ENCODE data around the gene SLC9A6.
"Not testable (repeated sequence)": the region's sequence is repeated elsewhere in the genome, so short reads cannot be mapped to it uniquely, and the experiment has no call there.

The SLC9A6 gene

DNA sequence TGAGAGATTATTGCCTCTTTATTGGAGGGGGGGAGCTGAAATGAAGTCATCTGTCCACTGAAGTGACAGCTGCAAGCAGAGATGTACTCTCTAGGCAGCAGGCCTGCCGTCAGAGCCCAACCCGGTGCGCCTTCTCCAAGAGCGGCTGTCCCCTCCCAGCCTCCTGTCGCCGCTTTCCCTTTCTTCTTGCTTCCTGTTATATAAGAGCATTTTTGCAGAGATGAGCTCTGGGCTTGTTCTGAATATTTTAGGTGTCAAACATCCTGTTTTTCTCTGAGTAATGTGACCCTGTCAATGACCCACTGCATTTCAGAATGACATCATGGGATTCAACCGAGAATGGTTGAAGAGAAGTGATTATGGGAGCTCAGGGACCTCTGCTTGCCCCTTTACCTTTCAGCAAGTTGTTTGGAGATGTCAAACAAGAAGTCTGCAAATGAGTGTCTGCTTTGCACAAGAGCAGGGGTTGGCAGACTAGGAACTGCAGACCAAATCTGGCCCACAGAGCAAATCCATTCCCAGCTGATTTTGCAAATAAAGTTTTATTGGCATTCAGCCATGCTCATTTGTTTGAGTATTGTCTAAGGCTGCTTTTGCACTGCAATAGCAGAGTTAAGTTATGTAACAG, 79.9 kb downstream of the SLC9A6 start:
- Histone ChIP-seq H3K4me1 (ENCODE audit: control insufficient read depth, insufficient read depth, low read length) (peaks cover 17% of the 10 kb centered on the region), H3K9me3 (replicated peaks; ENCODE audit: low read length) (no peaks in the 10 kb centered on the region), H3K4me3 (ENCODE audit: low read length) (no peak overlapping the region), H3K27me3 (ENCODE audit: control insufficient read depth, insufficient read depth, low read length) (peaks cover 28% of the 10 kb centered on the region), H3K4me2 (ENCODE audit: low read length) (peak overlapping the region; percentile 47), H3K36me3 (ENCODE audit: insufficient read depth, low read length) (no peaks in the 10 kb centered on the region), H3K9ac (ENCODE audit: low read depth, low read length) (no peak overlapping the region)

DNA sequence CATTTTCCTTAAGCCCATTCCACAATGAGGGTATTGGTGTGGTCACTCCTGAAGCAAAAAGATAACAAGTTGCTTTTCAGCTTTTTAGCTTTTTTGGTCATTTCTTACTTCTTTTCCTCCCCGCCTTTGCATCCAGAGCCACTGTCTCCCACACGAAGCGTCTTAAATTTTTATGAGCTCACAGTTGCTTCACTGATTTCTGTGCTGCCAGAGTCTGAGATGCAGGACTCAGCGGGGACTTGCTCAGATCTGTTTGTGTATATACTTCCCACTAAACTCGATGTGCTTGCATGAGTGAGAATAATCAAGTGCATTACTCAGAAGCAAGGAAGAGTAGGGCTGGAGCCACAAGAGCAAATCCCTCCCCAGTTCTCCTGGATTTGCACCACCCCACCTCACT, 81.9 kb downstream of the SLC9A6 start:
- Histone ChIP-seq H3K4me3 (ENCODE audit: low read length) (no peak overlapping the region), H3K4me2 (ENCODE audit: low read length) (no peak overlapping the region), H3K9ac (ENCODE audit: low read depth, low read length) (no peak overlapping the region), H3K27me3 (ENCODE audit: control insufficient read depth, insufficient read depth, low read length) (peaks cover 32% of the 10 kb centered on the region), H3K9me3 (replicated peaks; ENCODE audit: low read length) (no peaks in the 10 kb centered on the region), H3K36me3 (ENCODE audit: insufficient read depth, low read length) (no peaks in the 10 kb centered on the region), H3K4me1 (ENCODE audit: control insufficient read depth, insufficient read depth, low read length) (peaks cover 17% of the 10 kb centered on the region)

DNA sequence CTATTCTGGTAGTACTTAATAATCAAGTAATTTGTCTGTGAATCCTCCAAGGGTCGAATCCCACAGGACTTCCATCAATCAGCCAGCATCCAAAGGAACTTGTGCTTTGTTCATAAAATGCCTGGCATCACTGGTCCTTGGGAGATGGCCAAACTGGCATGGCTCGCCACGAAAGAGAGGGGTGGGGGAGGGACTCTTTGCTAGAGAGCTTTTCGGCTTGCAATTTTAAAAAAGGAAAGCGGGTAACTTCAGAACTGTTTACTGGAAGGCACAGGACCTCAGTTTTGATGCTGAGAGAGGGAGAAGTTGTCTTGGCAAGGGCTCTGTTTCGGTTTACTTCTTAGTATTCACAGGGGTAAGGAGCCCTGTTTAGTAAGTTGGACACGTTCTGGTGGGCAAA, 82.7 kb downstream of the SLC9A6 start:
- Histone ChIP-seq H3K36me3 (ENCODE audit: insufficient read depth, low read length) (no peaks in the 10 kb centered on the region), H3K9me3 (replicated peaks; ENCODE audit: low read length) (no peaks in the 10 kb centered on the region)

DNA sequence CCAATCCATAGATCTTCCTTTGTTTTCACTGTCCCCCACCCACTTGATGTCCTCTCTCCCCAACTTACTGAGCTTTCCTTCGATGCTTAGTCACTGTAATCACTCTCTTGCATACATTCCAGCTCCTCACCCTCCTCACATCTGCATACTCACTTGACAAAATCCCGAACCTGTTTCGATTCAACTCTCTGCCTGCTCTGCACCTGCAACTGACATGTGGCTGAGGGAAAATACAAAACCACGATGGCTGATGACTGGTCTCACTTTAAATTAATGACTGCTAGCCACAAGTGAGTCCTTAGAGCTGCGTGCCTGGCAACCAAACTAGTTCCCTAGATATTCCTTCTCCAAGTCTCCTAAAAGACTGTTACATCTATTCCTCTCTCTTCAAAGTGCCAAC, 91.7 kb downstream of the SLC9A6 start:
- Histone ChIP-seq H3K36me3 (ENCODE audit: insufficient read depth, low read length) (no peaks in the 10 kb centered on the region), H3K27me3 (ENCODE audit: control insufficient read depth, insufficient read depth, low read length) (peaks cover 41% of the 10 kb centered on the region), H3K9me3 (replicated peaks; ENCODE audit: low read length) (no peaks in the 10 kb centered on the region), H3K4me3 (ENCODE audit: low read length) (no peak overlapping the region), H3K4me1 (ENCODE audit: control insufficient read depth, insufficient read depth, low read length) (no peaks in the 10 kb centered on the region), H3K9ac (ENCODE audit: low read depth, low read length) (no peak overlapping the region), H3K4me2 (ENCODE audit: low read length) (no peak overlapping the region)

More for the DNA sequence above, 82.7 kb downstream of the SLC9A6 start:
- Histone ChIP-seq H3K4me3 (ENCODE audit: low read length) (no peak overlapping the region), H3K4me2 (ENCODE audit: low read length) (no peak overlapping the region), H3K9ac (ENCODE audit: low read depth, low read length) (no peak overlapping the region), H3K4me1 (ENCODE audit: control insufficient read depth, insufficient read depth, low read length) (peaks cover 17% of the 10 kb centered on the region), H3K27me3 (ENCODE audit: control insufficient read depth, insufficient read depth, low read length) (peaks cover 38% of the 10 kb centered on the region)

DNA sequence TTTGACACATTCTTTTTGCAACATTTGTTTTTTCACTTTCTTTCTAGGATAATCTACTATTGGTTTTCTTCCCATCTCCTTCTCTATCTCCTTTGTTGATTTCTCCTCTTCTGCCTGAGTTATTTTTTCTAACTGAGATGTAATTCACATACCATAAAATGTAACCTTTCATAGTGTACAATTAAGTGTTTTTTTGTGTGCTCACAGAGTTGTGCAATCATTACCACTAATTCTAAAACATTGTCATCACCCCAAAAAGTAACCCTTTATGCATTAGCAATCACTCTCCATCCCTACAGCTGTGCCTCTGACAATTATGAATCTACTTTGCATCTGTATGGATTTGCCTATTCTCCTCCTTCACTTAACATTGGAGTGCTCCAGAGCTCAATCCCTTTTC, 95.5 kb downstream of the SLC9A6 start:
- peaks cover 34% of the 10 kb centered on the region for H3K27me3 ChIP-seq (ENCODE audit: control insufficient read depth, insufficient read depth, low read length)
- H3K9ac ChIP-seq (ENCODE audit: low read depth, low read length): no peak overlapping the region
- H3K36me3 ChIP-seq (ENCODE audit: insufficient read depth, low read length): no peaks in the 10 kb centered on the region
- no peaks in the 10 kb centered on the region for H3K4me1 ChIP-seq (ENCODE audit: control insufficient read depth, insufficient read depth, low read length)
- H3K9me3 ChIP-seq (replicated peaks; ENCODE audit: low read length): no peaks in the 10 kb centered on the region
- no peak overlapping the region for H3K4me3 ChIP-seq (ENCODE audit: low read length)
- no peak overlapping the region for H3K4me2 ChIP-seq (ENCODE audit: low read length)

DNA sequence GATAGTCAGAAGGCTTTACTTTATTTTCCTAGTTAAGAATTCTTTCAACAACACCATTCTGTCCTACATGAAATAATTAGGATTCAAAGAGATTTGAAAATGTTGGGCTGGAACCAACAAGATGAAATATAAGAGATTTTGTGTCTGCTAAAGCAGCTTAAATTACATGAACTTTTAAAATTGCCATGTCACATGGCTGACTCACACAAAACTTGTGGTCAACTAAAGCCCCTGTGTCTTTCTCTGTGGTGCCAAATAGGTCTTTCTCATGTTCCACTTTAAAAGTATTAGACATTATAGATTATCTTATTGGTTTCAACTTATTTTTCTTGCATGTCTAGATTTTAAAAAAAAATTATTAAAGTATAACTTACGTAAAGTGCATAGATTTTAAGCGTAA, 101.3 kb downstream of the SLC9A6 start:
- Histone ChIP-seq H3K27me3 (ENCODE audit: control insufficient read depth, insufficient read depth, low read length) (peaks cover 8% of the 10 kb centered on the region), H3K36me3 (ENCODE audit: insufficient read depth, low read length) (no peaks in the 10 kb centered on the region), H3K4me3 (ENCODE audit: low read length) (no peak overlapping the region), H3K4me1 (ENCODE audit: control insufficient read depth, insufficient read depth, low read length) (peaks cover 4% of the 10 kb centered on the region), H3K9ac (ENCODE audit: low read depth, low read length) (no peak overlapping the region), H3K4me2 (ENCODE audit: low read length) (no peak overlapping the region), H3K9me3 (replicated peaks; ENCODE audit: low read length) (no peaks in the 10 kb centered on the region)

DNA sequence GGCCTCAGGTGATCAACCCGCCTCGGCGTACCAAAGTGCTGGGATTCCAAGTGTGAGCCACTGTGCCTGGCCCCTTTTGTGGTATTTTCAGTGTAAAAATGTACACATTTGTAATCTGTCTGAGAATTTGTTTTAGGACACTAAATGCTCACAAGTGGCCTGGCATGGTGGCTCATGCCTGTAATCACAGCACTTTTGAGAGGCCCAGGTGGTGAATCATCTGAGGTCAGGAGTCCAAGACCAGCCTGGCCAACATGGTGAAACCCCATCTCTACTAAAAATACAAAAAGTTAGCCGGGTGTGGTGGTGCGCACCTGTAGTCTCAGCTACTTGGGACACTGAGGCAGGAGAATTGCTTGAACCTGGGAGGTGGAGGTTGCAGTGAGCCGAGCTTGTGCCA, 106.7 kb downstream of the SLC9A6 start:
- not testable (repeated sequence) for H3K9me3 ChIP-seq (replicated peaks; ENCODE audit: low read length); H3K4me2 ChIP-seq (ENCODE audit: low read length); H3K27me3 ChIP-seq (ENCODE audit: control insufficient read depth, insufficient read depth, low read length); H3K9ac ChIP-seq (ENCODE audit: low read depth, low read length); H3K36me3 ChIP-seq (ENCODE audit: insufficient read depth, low read length); H3K4me3 ChIP-seq (ENCODE audit: low read length); H3K4me1 ChIP-seq (ENCODE audit: control insufficient read depth, insufficient read depth, low read length)

DNA sequence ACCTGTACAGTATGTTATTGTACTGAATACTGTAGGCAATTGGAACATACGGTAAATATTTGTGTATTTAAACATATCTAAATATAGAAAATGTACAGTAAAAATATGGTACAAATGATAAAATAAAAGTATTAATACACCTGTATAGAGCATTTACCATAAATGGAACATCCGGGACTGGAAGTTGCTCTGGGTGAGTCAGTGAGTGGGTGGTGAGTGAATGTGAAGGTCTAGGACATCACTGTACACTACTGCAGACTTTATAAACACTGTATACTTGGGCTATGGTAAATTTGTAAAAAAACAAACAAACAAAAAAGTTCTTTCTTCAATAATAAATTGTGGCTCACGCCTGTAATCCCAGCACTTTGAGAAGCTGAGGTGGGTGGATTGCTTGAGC, 109.7 kb downstream of the SLC9A6 start:
- no peaks in the 10 kb centered on the region for H3K27me3 ChIP-seq (ENCODE audit: control insufficient read depth, insufficient read depth, low read length)
- no peak overlapping the region for H3K9ac ChIP-seq (ENCODE audit: low read depth, low read length)
- no peaks in the 10 kb centered on the region for H3K4me1 ChIP-seq (ENCODE audit: control insufficient read depth, insufficient read depth, low read length)
- H3K9me3 ChIP-seq (replicated peaks; ENCODE audit: low read length): no peaks in the 10 kb centered on the region
- no peak overlapping the region for H3K4me2 ChIP-seq (ENCODE audit: low read length)
- no peaks in the 10 kb centered on the region for H3K36me3 ChIP-seq (ENCODE audit: insufficient read depth, low read length)
- no peak overlapping the region for H3K4me3 ChIP-seq (ENCODE audit: low read length)
